ENCODE measurements around the gene LTF. TPM values are rescaled to one million over a fixed set of nuclear protein-coding genes. Genes with fewer than 3 reads are reported as not detected.

LTF gene
- total and polyA plus RNA-seq, 9 of the 15 experiments (the other 6 are each of a cell fraction or from before 2014, with no cell fraction given), result 0.07 TPM; not detected in 8

GRCh38 chr3:46477756-46478155 lies 13.1 kb upstream of the LTF start:
- ChIA-PET CTCF (ENCODE audit: low intra/inter-chr PET ratio) (no interaction called here), POLR2A (no interaction called here)
- no peak for FAIRE-seq
- intact Hi-C loops (cut with micrococcal nuclease) (no loop called here), in situ Hi-C loops (cut with MboI) (no loop called here)
- Histone ChIP-seq H3K9me1 (ENCODE audit: control insufficient read depth, insufficient read depth, low read length) (no peaks in the 10 kb centered on the region), H3K9me3 (replicated peaks; ENCODE audit: control insufficient read depth, insufficient read depth, low read depth, low read length) (no peaks in the 10 kb centered on the region), H3K36me3 (ENCODE audit: control insufficient read depth, insufficient read depth, low read length) (no peaks in the 10 kb centered on the region), H4K20me1 (replicated peaks; ENCODE audit: control insufficient read depth, insufficient read depth, low read length) (no peaks in the 10 kb centered on the region), H3K9ac (ENCODE audit: insufficient read depth in 1 of 2, low read depth in 2 of 2, low read length in 2 of 2) (no peak overlapping the region), H3K27me3 (ENCODE audit: control insufficient read depth in 2 of 2, insufficient read depth in 2 of 2, low read length in 2 of 2) (peaks cover 24 to 48% of the 10 kb centered on the region in 2 experiments), H2AFZ (ENCODE audit: low read depth, low read length) (no peak overlapping the region), H3K27ac (ENCODE audit: extremely low read depth, low read depth, low read length) (no peak overlapping the region), H3K79me2 (ENCODE audit: control insufficient read depth, insufficient read depth, low read length) (no peaks in the 10 kb centered on the region), H3K4me3 (no peak overlapping the region), H3K4me1 (replicated peaks in 1 of 2; ENCODE audit: control insufficient read depth in 2 of 2, insufficient read depth in 2 of 2, low read length in 2 of 2) (no peaks in the 10 kb centered on the region), H3K4me2 (ENCODE audit: insufficient read depth, low read length) (no peak overlapping the region)
- WGBS (ENCODE audit: insufficient coverage, low coverage, missing lambda C conversion rate), result under 1% methylated on average over 6 of the region's 6 CpGs
- no peak for TF ChIP-seq SUPT5H (IDR thresholded peaks at IDR 0.05)
- no peak for TF ChIP-seq RBM14 (IDR thresholded peaks at IDR 0.05; ENCODE audit: borderline replicate concordance, insufficient read depth, low read depth, low read length)
- no peak for TF ChIP-seq ZNF445 (CRISPR knock-in tag; IDR thresholded peaks at IDR 0.05; ENCODE audit: low read depth)
- TF ChIP-seq, protein P1, sequence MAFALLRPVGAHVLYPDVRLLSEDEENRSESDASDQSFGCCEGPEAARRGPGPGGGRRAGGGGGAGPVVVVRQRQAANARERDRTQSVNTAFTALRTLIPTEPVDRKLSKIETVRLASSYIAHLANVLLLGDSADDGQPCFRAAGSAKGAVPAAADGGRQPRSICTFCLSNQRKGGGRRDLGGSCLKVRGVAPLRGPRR (CRISPR knock-in tag; IDR thresholded peaks at IDR 0.05), result no peak
- no peak for ATAC-seq
- DNase-seq (ENCODE audit: extremely low read depth in 1 of 4, low spot score in 3 of 4), result no peak
- no TSS peak for BruUV-seq (replicated peaks)

DNA sequence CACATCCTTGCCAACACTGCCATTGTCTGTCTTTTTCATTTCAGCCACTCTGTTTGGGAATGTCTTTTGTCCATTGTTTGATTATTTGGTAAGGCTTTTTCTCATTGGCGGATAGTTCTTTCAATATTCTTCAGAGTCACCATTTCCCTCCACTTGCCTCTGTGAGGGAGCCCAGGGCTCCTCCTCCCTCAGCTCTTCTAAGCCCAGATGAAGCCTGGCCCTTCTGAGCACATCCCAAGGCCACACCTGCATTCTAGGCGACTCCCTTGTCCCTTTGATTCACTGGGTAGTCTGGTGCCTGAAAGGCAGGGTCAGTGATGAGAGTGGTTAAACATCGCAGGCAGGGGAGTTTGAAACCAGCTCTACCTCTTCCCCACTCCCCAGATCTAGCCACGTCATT lies 12.4 kb upstream of the LTF start:
- Histone ChIP-seq H3K27me3 (ENCODE audit: control insufficient read depth in 2 of 2, insufficient read depth in 2 of 2, low read length in 2 of 2) (peaks cover 24 to 53% of the 10 kb centered on the region in 2 experiments), H3K4me1 (replicated peaks in 1 of 2; ENCODE audit: control insufficient read depth in 2 of 2, insufficient read depth in 2 of 2, low read length in 2 of 2) (no peaks in the 10 kb centered on the region), H3K9ac (ENCODE audit: insufficient read depth in 1 of 2, low read depth in 2 of 2, low read length in 2 of 2) (no peak overlapping the region), H3K4me2 (ENCODE audit: insufficient read depth, low read length) (no peak overlapping the region), H3K27ac (ENCODE audit: extremely low read depth, low read depth, low read length) (no peak overlapping the region), H3K9me1 (ENCODE audit: control insufficient read depth, insufficient read depth, low read length) (no peaks in the 10 kb centered on the region), H3K4me3 (no peak overlapping the region), H3K36me3 (ENCODE audit: control insufficient read depth, insufficient read depth, low read length) (no peaks in the 10 kb centered on the region), H4K20me1 (replicated peaks; ENCODE audit: control insufficient read depth, insufficient read depth, low read length) (no peaks in the 10 kb centered on the region), H3K9me3 (replicated peaks; ENCODE audit: control insufficient read depth, insufficient read depth, low read depth, low read length) (no peaks in the 10 kb centered on the region), H3K79me2 (ENCODE audit: control insufficient read depth, insufficient read depth, low read length) (no peaks in the 10 kb centered on the region), H2AFZ (ENCODE audit: low read depth, low read length) (no peak overlapping the region)
- intact Hi-C loops (cut with micrococcal nuclease) (no loop called here), in situ Hi-C loops (cut with MboI) (no loop called here)
- DNase-seq (ENCODE audit: extremely low read depth in 1 of 4, low spot score in 3 of 4), result no peak
- no TSS peak for BruUV-seq (replicated peaks)
- no peak for FAIRE-seq
- 1% methylated on average over 4 of the region's 4 CpGs for WGBS (ENCODE audit: insufficient coverage, low coverage, missing lambda C conversion rate)
- ChIA-PET POLR2A (interaction anchor here (0.6 kb wide), 1 partner anchor 17 kb away, joined by 3 read pairs; no protein-coding TSS in a partner anchor), CTCF (ENCODE audit: low intra/inter-chr PET ratio) (no interaction called here)
- no peak for ATAC-seq
- TF ChIP-seq, protein P2, sequence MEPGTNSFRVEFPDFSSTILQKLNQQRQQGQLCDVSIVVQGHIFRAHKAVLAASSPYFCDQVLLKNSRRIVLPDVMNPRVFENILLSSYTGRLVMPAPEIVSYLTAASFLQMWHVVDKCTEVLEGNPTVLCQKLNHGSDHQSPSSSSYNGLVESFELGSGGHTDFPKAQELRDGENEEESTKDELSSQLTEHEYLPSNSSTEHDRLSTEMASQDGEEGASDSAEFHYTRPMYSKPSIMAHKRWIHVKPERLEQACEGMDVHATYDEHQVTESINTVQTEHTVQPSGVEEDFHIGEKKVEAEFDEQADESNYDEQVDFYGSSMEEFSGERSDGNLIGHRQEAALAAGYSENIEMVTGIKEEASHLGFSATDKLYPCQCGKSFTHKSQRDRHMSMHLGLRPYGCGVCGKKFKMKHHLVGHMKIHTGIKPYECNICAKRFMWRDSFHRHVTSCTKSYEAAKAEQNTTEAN (CRISPR knock-in tag; IDR thresholded peaks at IDR 0.05), result no peak
- TF ChIP-seq, protein P3, sequence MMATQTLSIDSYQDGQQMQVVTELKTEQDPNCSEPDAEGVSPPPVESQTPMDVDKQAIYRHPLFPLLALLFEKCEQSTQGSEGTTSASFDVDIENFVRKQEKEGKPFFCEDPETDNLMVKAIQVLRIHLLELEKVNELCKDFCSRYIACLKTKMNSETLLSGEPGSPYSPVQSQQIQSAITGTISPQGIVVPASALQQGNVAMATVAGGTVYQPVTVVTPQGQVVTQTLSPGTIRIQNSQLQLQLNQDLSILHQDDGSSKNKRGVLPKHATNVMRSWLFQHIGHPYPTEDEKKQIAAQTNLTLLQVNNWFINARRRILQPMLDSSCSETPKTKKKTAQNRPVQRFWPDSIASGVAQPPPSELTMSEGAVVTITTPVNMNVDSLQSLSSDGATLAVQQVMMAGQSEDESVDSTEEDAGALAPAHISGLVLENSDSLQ (IDR thresholded peaks at IDR 0.05), result peak; percentile 49; the same call in 1 of the 2 replicates

Data from K562 (cell line).